GM18867 (cell line): ENCODE data around the gene GH1.
"Not testable (repeated sequence)": the region's sequence is repeated elsewhere in the genome, so short reads cannot be mapped to it uniquely, and the experiment has no call there.

Source experiments
- ATAC-seq: cut with Tn5 transposase; IDR thresholded peaks from one replicate; pipeline ENCODE4 v1.9.1; 2021; ENCODE audit warnings: mild to moderate bottlenecking, moderate library complexity; ENCODE audit not compliant: unreplicated experiment

The GH1 gene

DNA sequence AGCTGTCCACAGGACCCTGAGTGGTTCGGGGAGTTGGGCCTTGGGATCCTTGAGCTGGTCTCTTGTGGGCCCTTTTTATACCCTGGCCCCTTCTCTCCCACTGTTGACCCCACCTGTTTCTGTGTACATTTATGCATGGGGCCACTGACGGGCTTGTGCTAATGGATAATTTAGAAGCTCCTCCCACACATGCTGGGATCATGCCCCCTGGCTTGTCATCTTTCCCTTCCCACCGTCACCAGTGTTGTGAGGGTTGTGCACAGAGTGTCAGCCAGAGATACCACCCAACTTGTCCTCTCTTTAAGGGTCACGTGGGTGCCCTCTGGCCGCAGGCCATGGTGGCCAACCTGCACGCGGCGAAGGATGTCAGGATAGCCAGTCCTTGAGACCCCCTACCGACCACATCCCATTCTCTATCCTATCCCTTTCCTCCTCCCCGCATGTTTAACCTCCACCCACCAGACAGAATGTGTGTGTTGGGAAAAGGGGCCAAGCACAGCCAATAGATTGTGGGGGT lies at the start of gene GH1:
Gene GH1, minus strand, starts transcription at position 51 of the 517 bp plus-strand sequence. CDS start 63 bp downstream, outside the sequence.
- not testable (repeated sequence) for ATAC-seq

- ATAC-seq = no peak
Observed at GRCh38 chr17:63967953-63968352, 49.3 kb upstream of the GH1 start.

- peak; percentile 73 for ATAC-seq
Observed at GRCh38 chr17:63966646-63967264, 48.1 kb upstream of the GH1 start.

DNA sequence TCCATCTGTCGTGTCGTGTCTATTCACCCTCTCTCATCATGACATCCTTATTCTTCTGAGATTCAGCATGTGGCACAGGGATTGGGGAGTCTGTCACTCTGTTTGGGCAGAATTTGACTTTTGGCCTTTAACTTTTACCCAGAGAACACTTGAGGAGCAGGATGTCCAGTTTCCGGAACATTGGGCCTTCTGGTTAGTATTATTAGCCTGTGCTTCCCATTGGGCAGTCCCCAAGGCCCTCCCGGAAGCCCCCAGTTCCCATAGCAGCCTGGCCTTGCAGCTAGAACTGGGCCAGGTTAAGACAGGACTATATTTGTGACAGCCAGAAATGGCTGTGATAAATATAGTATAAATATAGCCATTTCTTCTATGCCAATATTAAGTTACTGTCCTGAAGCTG lies 44.5 kb upstream of the GH1 start:
- no peak for ATAC-seq

GRCh38 chr17:63962298-63962744 lies 43.7 kb upstream of the GH1 start:
- no peak for ATAC-seq

DNA sequence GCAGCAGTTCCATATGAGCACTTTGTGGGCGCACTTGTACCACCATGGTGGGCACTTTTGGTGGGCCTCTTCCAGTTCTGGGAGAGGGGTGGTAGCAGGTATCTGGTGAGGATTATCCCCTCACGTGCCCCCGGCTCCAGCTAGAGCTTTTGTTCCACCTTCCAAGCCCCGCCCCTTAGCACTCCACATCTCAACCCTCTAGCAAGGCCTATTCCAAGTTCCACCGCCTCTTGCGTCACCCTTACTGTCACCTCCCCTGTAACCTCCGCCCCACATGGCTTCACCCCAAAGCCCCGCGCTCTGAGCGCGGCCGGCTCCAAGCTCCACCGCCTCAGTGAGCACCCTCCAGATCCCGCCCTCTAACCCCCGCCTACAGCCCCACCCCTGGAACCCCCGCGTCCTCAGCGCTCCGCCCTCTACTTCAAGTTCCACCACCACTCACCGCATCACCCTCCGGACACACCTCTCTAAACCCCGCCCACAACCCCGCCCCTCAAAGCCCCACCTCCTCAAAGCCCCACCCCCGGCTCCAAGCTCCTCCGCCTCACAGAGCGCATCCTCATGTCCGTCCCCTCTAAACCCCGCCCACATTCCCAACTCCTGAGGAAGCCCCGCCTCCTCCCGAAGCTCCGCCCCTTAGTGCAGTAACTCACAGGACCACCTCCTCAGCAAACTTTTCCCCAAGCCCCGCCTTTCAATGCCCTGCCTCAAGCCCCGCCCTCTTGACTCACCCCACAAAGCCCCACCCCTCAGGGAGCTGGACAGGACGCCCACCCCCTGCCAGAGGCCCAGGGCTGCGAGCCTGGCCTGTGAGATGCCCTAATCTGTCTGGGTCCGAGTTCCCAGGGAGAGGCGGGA lies 42.9 kb upstream of the GH1 start:
- no peak for ATAC-seq

DNA sequence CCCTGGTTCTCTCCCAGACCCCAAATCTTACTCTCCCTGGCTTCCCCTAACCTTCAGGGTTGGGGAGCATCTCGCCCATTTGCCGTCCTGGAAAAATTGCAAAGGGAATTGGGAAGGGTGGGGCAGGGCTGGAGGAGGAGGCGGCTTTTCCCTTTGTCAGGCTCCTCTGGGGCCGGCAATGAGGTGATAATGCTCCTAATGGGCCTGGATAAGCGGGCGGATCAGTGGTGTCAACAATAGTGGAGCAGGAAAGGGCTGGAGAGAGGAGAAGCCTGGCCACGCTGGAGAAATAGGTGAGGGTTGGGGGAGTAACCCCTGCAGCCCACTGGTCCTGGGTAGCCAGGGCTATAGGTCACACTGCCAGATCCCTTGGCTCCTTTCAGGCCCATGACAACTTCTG lies 41.8 kb upstream of the GH1 start:
- no peak for ATAC-seq

- no peak for ATAC-seq
Observed at GRCh38 chr17:63960006-63960405, 41.4 kb upstream of the GH1 start.

- no peak for ATAC-seq
Observed at GRCh38 chr17:63956296-63956920, 37.8 kb upstream of the GH1 start.

- no peak for ATAC-seq
Observed at GRCh38 chr17:63955791-63956190, 37.2 kb upstream of the GH1 start.

DNA sequence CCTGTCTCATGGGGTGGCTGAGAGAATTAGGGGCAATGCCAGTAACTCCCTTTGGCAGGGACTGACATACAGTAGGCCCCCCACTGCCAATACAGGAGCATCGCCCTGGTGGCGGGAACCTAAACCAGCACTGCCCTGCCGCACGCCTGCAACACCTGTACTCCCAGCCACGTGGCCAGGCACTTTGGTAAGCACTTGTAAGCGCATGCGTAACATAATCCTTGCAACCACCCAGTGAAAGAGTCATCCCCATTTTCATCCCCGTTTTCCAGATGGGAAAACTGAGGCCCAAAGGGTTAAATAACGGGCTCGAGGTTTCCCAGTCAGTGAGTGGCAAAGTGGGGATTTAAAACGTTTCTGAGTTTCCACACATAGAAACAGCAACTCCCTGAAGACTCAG lies 36.6 kb upstream of the GH1 start:
- ATAC-seq = no peak

GRCh38 chr17:63954402-63955063 lies 35.9 kb upstream of the GH1 start:
- ATAC-seq = peak; percentile 44

DNA sequence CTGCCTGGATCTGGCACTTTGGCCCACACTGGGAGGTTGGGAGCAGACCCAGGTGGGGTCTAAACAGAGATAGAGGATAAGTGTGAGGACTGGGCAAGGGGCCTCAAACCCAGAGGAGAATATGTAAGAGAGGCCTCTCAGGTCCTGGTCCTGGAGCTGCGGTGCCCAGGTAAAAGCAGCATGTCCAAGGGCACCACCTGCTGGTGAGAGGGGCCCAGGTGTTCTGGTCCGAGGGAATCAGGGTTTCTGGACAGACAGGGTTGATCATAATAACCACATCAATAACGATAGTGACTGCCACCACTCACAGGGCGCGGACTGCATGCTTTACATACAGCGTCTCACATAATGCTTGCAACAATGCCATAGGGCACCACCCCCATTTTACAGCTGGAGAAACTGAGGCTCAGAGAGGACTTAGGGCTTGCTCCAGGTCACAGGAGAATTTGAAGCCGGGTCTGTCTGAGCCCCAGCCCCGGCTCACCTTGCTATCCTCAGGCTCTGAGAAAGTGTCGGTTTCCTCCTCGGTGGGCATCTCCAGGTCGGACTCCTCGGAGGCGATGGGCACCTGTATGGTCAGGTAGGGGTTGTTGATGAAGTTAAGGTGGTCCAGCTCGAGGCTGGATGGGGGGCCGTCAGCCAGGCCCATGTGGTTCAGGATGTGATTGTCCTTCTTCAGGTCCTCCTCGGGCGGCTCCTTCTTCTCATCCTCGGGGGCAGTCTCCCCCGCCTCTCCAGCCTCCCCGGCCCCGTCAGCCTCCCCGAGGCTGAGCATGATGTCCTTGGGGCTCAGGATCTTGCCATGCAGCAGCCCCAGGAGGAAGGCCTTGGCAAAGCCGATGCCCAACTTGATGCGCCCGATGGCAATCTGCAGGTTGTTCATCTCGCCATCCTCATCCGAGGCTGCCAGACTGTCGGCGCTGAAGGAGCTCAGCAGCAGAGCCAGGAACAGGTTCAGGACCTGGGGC lies 32.6 kb upstream of the GH1 start:
- ATAC-seq = no peak

DNA sequence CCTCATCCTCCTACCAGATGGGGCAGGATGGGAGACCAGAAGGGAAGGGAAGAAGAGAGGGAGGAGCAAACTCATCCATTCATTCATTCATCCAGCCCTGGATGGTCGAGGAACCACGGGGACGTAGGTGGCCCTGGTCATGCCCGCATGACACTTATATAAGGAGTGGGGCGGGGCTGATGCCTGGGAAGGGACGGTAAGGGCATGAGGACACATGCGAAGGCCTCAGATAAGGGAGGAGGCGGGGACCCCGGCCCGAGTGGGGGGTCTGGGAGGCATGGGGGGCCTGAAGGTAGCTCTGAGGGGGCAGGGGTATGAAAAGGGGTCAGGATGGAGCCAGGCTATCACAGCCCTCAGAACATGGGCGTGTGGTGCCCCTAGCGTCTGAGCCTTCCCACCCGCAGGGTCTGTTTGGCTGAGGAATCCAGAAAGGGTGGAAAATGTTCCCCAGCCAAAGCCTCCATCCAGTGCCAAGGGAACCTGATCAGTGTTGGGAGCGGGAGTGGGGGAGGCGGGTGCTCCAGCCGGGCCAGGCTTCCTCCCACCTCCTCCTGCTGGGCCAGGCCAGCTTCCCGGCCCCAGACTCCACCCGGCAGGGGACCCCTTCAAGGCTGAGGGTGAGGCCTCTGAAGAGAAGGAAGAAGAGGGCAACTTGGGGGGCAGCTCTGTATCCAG lies 31.1 kb upstream of the GH1 start:
- no peak for ATAC-seq

GRCh38 chr17:63948521-63948920 lies 29.9 kb upstream of the GH1 start:
- no peak for ATAC-seq

GRCh38 chr17:63947711-63948330 lies 29.2 kb upstream of the GH1 start:
- no peak for ATAC-seq

- no peak for ATAC-seq
Observed at GRCh38 chr17:63946440-63947363, 28.1 kb upstream of the GH1 start.
